ENCODE measurements around the gene COL18A1.

The COL18A1 gene

DNA sequence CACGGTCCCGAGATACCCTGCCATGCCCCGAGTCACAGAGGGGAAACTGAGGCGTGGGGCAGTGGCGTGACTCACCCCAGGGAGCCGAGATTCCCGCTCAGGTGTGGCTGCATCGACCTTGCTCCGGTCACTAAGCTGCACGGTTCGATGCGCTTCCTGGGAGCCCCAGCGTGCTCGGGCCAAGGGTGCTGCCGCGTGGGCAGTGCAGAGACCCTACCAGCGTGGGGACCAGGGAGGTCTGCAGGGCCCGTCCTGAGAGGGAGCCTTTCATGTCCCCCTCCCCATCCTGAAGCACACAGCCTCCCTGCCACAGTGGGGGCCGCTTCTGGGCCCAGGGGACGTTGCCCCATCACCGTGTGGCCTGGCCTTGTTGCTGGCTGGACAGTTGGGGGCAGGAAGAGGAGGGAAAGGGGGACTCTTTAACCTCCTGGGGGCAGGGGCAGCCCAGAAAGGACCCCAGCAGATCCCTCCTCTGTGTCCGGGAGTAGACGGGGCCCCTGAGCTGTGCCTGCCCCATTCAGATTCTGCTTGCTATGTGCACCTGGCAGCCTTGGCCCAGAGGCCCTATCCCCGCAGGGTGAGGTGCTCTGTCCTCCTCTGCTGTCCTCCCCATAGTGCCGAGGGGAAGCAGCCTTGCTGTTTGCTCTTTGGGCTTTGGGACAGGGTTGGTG lies 52.3 kb downstream of the COL18A1 start:
- DNase-seq = no peak

DNA sequence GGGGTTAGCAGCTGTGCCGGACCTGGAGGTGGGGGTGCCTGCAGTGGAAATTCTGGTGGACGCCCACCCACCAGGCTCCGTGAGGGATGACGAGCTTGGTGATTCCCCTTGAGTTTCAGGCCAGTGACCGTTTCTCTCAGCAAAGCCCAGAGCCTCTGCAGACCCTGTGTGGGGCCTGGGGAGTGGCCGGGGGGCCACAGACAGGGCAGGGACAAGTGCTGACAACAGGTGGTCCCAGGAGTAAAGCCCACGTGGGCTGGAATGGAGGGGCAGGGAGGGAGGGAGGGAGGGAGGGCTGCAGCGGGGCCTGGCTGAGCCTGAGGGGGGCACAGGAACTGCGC lies 52.8 kb downstream of the COL18A1 start:
- DNase-seq = no peak

GRCh38 chr21:45458281-45459170 lies 53.6 kb downstream of the COL18A1 start:
- no peak for DNase-seq

GRCh38 chr21:45459171-45460010 lies 54.4 kb downstream of the COL18A1 start:
- DNase-seq = no peak

DNA sequence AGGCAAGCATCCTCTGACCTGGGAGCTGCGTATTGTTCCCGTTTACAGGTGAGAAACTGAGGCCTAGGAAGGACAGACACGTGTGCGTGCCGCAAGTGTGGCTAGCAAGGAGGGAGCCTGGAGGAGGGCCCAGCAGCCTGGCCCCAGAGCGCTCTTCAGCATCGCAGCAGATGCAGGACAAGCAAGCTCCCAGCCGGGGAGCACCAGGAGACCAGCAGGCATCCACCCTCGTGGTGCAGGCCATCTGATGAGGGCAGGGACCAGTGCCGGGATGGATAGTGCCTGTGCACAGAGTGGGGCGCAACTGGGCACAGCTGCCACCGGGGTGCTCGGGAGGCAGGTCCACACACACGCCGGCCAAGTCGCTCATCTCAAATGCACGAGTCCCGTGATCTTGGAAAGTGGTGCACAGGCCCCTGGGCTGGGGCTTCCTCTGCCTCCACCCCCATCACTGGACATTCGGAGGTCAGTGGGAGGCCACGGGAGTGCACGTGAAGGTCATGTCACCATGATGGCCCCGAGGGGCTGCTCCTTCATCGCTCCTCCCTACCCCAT lies 55.1 kb downstream of the COL18A1 start:
- no peak for DNase-seq

DNA sequence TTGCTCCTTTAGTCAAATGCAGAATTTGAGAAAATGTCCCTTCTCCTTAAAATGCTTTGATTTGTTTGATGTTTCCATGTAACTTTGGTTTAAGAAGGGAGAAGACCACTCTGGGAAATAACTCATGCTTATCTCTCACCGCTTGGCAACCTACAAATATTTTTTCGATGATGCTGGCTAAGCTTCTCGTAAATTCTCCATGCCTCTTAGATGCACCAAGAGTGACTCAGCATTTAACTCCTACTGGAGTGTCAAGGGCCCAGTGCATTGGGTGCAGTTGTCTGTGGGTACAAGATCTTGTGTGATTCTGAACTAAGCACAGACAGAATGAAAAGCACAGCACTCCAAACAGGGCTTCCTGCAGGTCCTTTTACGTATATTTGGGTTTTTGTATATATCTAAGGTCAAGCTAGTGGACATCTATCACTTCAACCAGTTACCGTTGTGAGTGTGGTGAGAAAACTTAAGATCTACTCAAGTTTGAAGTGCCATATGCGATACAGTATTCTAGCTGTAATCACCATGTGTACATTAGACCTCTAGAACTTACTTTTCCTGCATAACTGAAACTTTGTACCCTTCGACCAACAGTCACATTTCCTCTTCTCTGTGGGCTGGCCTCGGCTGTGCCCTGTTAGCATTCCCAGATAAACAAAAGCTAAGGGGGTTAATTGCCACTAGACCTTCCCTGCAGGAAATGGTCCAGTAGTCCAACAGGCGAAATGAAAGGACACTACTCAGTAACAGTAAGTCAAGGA lies 55.8 kb downstream of the COL18A1 start:
- no peak for DNase-seq

GRCh38 chr21:45461369-45461750 lies 56.4 kb downstream of the COL18A1 start:
- DNase-seq = no peak

DNA sequence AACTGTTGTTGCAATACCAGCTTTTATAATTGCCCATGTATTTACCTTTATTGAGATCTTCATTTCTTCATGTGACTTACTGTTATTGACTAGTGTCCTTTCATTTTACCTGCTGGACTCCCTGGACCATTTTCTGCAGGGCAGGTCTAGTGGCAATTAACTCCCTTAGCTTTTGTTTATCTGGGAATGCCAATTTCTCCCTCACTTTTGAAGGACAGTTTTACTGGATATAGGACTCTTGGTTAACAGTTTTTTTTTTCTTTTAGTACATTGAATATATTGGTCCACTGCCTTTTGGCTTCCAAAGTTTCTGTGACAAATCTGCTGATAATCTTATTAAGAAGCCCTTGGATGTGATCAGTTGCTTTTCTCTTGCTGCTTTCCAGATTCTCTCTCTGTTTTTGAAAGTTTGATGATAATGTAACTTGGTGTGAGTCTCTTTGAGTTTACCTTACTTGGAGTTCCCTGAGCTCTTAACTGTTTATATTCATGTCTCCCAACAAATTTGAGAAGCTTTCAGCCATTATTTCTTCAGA lies 56.9 kb downstream of the COL18A1 start:
- DNase-seq = no peak

GRCh38 chr21:45463871-45464270 lies 58.9 kb downstream of the COL18A1 start:
- DNase-seq = no peak

- DNase-seq = no peak
These were observed 59.3 kb downstream of the COL18A1 start for GRCh38 chr21:45464309-45464708.

GRCh38 chr21:45465105-45465504 lies 60.1 kb downstream of the COL18A1 start:
- no peak for DNase-seq

DNA sequence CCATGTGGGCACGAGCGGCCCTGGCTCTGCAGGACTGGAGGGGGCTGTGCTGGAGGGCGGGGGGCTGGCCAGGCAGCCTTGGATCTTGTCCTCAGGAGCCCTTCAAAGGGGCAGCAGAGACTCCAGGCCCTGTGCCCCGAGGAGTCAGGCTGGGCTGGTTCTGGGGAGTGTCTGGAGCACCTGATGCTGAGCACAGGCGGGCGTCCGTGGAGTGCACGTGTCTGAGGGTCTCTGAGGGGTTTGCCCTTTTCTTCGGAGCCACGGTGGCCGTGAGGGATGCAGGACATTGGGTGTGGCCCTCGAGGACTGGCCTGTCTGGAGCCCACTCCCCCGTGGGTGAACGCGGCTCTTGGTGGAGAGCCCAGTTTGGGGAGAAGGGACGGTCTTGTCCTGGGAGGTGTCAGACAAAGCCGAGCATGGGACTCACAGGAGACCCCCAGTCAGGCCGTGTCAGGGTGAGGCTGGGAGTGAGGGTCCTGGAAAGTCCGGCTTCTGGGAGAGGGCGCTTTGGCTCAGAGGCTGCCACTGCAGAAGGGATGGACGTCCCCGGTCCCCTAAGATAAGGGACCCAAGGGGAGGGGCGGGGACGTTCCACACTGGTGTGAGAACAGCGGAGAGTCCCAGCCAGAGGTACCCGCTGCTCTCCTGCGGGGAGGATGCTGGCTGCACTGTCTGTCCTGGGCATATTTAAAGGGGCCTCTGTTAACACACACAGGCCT lies 60.8 kb downstream of the COL18A1 start:
- DNase-seq = no peak

DNA sequence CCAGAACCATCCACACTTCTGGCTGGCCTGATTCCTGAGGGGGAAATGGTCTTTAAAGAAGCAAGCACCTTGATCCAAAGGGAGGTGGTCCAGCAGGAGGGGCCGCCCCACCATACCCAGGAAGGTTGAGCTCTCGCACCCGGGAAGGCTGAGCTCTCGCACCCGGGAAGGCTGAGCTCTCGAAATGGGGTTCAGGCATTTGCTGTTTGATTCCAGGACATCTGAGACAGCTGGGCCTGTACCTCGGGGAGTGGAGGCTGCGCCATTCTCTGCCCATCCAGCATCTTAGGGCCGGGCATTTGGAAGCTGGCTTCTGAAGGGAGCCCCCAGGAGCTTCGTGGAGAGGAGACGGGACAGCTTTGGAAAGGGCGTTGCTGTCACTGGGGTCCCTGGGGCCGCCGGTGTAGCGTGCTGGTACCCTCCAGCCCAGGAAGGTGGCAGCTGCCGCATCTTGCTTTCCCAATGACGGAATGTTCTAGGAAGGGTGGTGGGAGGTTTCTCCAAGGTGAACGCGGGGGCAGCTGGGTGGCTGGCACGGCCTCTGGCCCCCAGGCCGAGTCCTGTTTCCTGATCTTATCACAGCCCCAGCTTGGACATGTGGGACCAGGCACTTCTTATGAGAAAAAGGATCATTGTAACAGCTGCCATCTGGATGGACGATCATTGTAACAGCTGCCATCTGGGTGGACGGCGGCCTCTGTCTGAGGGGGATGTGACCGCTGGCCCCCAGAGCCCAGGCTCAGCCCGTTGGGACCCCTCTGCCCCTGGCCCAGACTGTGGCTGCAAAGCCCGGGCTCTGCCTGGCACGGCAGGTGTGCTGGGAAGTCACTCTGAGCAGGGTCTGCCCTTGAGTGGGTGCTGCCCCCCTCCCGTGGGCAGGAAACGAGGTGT lies 61.6 kb downstream of the COL18A1 start:
- no peak for DNase-seq

- no peak for DNase-seq
These were observed 62.3 kb downstream of the COL18A1 start for GRCh38 chr21:45467221-45467779.

GRCh38 chr21:45468051-45468970 lies 63.3 kb downstream of the COL18A1 start:
- no peak for DNase-seq

- DNase-seq = no peak
These were observed 64.0 kb downstream of the COL18A1 start for GRCh38 chr21:45468971-45469272.

DNA sequence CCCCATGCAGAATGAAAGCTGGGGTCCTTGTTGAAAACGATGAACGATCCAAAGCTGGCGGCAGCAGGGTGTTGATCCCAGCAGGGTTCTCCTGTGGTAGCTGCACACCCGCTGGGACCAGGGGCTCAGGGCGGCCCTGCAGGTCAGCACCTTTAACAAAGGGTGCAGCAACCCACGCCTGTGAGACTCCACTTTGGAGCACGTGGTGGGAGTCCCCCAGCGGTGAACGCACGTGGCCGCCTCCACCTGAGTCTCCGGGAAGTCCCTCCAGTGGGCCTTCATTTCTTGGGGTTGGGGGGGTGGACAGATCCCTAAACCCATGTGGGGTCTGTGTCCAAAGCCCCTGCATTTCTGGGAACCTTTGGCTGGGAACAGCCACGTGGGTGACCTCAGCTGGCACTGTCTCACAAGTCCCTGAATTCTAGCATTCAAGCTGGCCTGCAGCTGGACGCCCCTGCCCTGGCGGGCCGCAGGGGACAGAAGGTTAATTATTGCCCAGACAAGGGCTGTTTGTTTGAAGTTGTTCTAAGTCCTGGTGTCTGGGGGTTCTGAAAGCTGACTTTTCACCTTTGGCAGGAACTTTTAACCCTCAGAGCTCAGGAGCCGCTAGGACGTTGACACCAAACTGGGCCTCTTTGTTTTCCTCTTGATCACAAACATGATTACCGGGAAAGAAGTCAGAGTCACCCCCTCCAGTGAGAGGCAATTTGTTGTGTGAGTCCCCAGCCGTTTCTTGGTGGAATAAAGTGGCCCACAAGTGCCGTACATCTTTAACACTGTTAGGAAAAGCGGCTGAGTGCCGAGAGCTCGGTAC lies 64.5 kb downstream of the COL18A1 start:
- no peak for DNase-seq

DNA sequence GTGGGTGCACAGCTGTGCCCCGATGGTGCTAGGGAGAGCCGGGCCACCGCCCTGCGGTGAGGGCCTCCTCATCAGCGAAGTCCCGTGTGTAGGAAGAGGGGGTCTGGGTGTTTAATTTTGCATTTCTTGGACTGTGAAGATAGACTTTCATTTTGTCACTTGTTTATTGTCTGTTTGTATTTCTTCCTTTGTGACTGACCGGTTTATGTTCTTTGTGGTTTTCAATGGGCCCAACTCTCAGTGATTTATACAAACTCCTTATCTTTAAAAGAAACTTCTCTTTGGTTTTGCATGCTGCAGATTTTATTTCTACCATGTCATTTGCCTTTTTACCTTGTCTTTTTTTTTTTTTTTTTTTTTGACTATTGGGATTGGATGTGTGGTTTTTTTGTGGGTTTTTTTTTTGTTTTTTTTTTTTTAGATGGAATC lies 65.1 kb downstream of the COL18A1 start:
- DNase-seq = no peak

All from suppressor macrophage (primary cell).